Spleen (tissue), 7 donors: ENCODE results near the gene PPP2R2B.

ENCODE experiments used
- CTCF ChIP-seq, 11 experiments: fragments of 200-600 bp in 7 of 11; fragments of 450-650 bp in 4 of 11; sonication (generic) in 4 of 11; IDR thresholded peaks in 8 of 11; conservative IDR thresholded peaks in 3 of 11; 1 replicate in 7 of 11; 2 replicates in 4 of 11; pipeline versions ENCODE4 v1.4.0 to v1.8.0; 2016 to 2021; ENCODE audit warnings: antibody characterized with exemption in 11 of 11, inconsistent platforms in 4 of 11, mild to moderate bottlenecking in 1 of 11
- POLR2AphosphoS5 ChIP-seq, 3 donors: sonication (generic); formaldehyde crosslinking; IDR thresholded peaks; one replicate each; pipeline ENCODE4 v1.5.1; 2017; ENCODE audit warnings: antibody characterized with exemption in 3 of 3
- donor health status: DM: no; HTN: no; CAD: no; lungs with moderate emphysema.
- donor health status: DM: no; HTN: no; CAD: no.
- donor health status: DM: no; HTN: no; CAD: no.

GRCh38 chr5:146643776-146644175, 234.8 kb downstream of the PPP2R2B start:
- TF ChIP-seq CTCF (IDR thresholded peaks at IDR 0.05 in 8 of 11, conservative IDR thresholded peaks at IDR 0.05 in 3 of 11) (no peak), POLR2AphosphoS5 (IDR thresholded peaks at IDR 0.05) (no peak)
